Right atrium auricular region (tissue), 2 donors: ENCODE data around the gene BAG5. TPM values are rescaled to one million over a fixed set of nuclear protein-coding genes. Genes with fewer than 3 reads are reported as not detected.

Source experiments
- DNase-seq: peaks from one replicate; pipeline ENCODE4 v3.0.0-alpha.2; 2019; ENCODE audit warnings: low spot score
- H3K27ac ChIP-seq, 2 donors: fragments of 200-600 bp; sonication (generic); 1 replicate in 1 of 2; 2 replicates in 1 of 2; pipeline ENCODE4 v1.5.1; 2016 to 2019
- H3K27me3 ChIP-seq, 2 donors: fragments of 200-600 bp; sonication (generic); one replicate each; pipeline versions ENCODE4 v1.5.1 to v1.6.0; 2017 to 2019
- H3K36me3 ChIP-seq: fragments of 200-600 bp; sonication (generic); one replicate; pipeline ENCODE4 v1.5.1; 2016
- H3K4me1 ChIP-seq, 2 donors: fragments of 200-600 bp; sonication (generic); one replicate each; pipeline versions ENCODE4 v1.5.1 to v1.6.0; 2017 to 2019
- H3K4me3 ChIP-seq, 2 donors: fragments of 200-600 bp; sonication (generic); 1 replicate in 1 of 2; 2 replicates in 1 of 2; pipeline ENCODE4 v1.5.1; 2017 to 2019; ENCODE audit warnings: mild to moderate bottlenecking in 1 of 2, moderate library complexity in 1 of 2
- H3K9me3 ChIP-seq, 2 donors: fragments of 200-600 bp; sonication (generic); one replicate each; pipeline ENCODE4 v1.5.1; 2019
- CTCF ChIP-seq, 2 donors: fragments of 200-600 bp; sonication (generic); IDR thresholded peaks; one replicate each; pipeline ENCODE4 v1.5.1; 2019; ENCODE audit warnings: antibody characterized with exemption in 2 of 2
- total RNA-seq, 2 donors: library from RNA; depleted of rRNA; stranded (reverse); fragments of >200 nt; gene quantifications; one replicate each; pipeline ENCODE4 v1.1.0, GENCODE V29; 2016

Gene BAG5
- total RNA-seq, 2 donors from 2014 or later, result 16.1 to 17.7 TPM

GRCh38 chr14:103510724-103511693, 51.4 kb downstream of the BAG5 start:
- no peak for DNase-seq
- no peak overlapping the region for H3K27ac ChIP-seq
- H3K4me3 ChIP-seq, result no peak overlapping the region
- H3K4me1 ChIP-seq, result peaks cover 0 to 26% of the 10 kb centered on the region in 2 donors
- H3K27me3 ChIP-seq, result no peaks in the 10 kb centered on the region
- no peak for TF ChIP-seq CTCF (IDR thresholded peaks at IDR 0.05)
- no peaks in the 10 kb centered on the region for H3K9me3 ChIP-seq
- H3K36me3 ChIP-seq, result peaks cover 26% of the 10 kb centered on the region

GRCh38 chr14:103509864-103510723, 52.4 kb downstream of the BAG5 start:
- H3K27ac ChIP-seq, result no peak overlapping the region
- TF ChIP-seq CTCF (IDR thresholded peaks at IDR 0.05), result no peak
- H3K4me1 ChIP-seq, result peaks cover 0 to 22% of the 10 kb centered on the region in 2 donors
- no peak for DNase-seq
- peaks cover 34% of the 10 kb centered on the region for H3K36me3 ChIP-seq
- H3K9me3 ChIP-seq, result no peaks in the 10 kb centered on the region
- H3K27me3 ChIP-seq, result no peaks in the 10 kb centered on the region
- H3K4me3 ChIP-seq, result no peak overlapping the region

GRCh38 chr14:103508521-103509329, 53.7 kb downstream of the BAG5 start:
- no peaks in the 10 kb centered on the region for H3K27me3 ChIP-seq
- peaks cover 0 to 19% of the 10 kb centered on the region in 2 donors for H3K4me1 ChIP-seq
- H3K4me3 ChIP-seq, result no peak overlapping the region
- no peak for DNase-seq
- H3K9me3 ChIP-seq, result no peaks in the 10 kb centered on the region
- no peak overlapping the region for H3K27ac ChIP-seq
- no peak for TF ChIP-seq CTCF (IDR thresholded peaks at IDR 0.05)
- H3K36me3 ChIP-seq, result peaks cover 48% of the 10 kb centered on the region

GRCh38 chr14:103507751-103508150, 54.7 kb downstream of the BAG5 start:
- DNase-seq, result no peak
- Histone ChIP-seq H3K27ac (no peak overlapping the region), H3K9me3 (no peaks in the 10 kb centered on the region), H3K4me3 (no peak overlapping the region), H3K36me3 (peaks cover 58% of the 10 kb centered on the region), H3K4me1 (peaks cover 0 to 9% of the 10 kb centered on the region in 2 donors), H3K27me3 (no peaks in the 10 kb centered on the region)
- no peak for TF ChIP-seq CTCF (IDR thresholded peaks at IDR 0.05)

Other genes with a start within 250 kb of the BAG5 start
- gene EIF5, start 228.4 kb downstream of the BAG5 start, total RNA-seq, result 100 to 1,000 TPM; 175 to 205 TPM
- 10 to 100 TPM; 71.7 to 74.2 TPM for gene MARK3, start 177.2 kb downstream of the BAG5 start, total RNA-seq
- gene CKB, start 39.8 kb downstream of the BAG5 start, total RNA-seq, result 100 to 1,000 TPM; 546 to 707 TPM
- gene TRMT61A, start 33.5 kb downstream of the BAG5 start, total RNA-seq, result 1 to 10 TPM; 4.4 to 7.4 TPM
- gene COA8, start 303 bp upstream of the BAG5 start, total RNA-seq, result 10 to 100 TPM; 21.3 to 53.2 TPM
- 100 to 1,000 TPM; 185 to 201 TPM for gene KLC1, start 66.6 kb upstream of the BAG5 start, total RNA-seq
- 1 to 10 TPM; 2.1 to 3.6 TPM for gene XRCC3, start 152.8 kb upstream of the BAG5 start, total RNA-seq
- gene ZFYVE21, start 153.2 kb upstream of the BAG5 start, total RNA-seq, result 10 to 100 TPM; 43.7 to 71.6 TPM